K562 (cell line): ENCODE measurements around the gene ACSF3. TPM values are rescaled to one million over a fixed set of nuclear protein-coding genes. Genes with fewer than 3 reads are reported as not detected.

Experiments used
- DIDO1 ChIP-seq: fragments of 450-650 bp; IDR thresholded peaks from 2 replicates; pipeline ENCODE4 v1.6.1; 2016; ENCODE audit warnings: low read depth, missing biosample characterization, missing genetic modification characterization
- EHMT2 ChIP-seq: fragments of 450-650 bp; IDR thresholded peaks from 2 replicates; pipeline ENCODE4 v1.6.1; 2018; ENCODE audit warnings: antibody characterized with exemption
- ELF4 ChIP-seq: fragments of 450-650 bp; formaldehyde crosslinking; IDR thresholded peaks from 2 replicates; pipeline ENCODE4 v1.4.0; 2022; ENCODE audit warnings: missing genetic modification characterization
- MAFK ChIP-seq: IDR thresholded peaks from 2 replicates; pipeline ENCODE4 v1.6.1; 2011; ENCODE audit warnings: low read length, improper control_type of control experiment
- RUNX1 ChIP-seq: sonication (generic); IDR thresholded peaks from 2 replicates; pipeline ENCODE4 v1.6.1; 2016; ENCODE audit warnings: antibody characterized with exemption, low read depth
- polyA plus RNA-seq, 8 experiments: library from polyadenylated mRNA; depleted of rRNA in 4 of 8; stranded (reverse) in 5 of 8; unstranded in 3 of 8; fragments of >200 nt; fragmentation: Nextera tagmentation in 2 of 8; fragmentation: Illumina TruSeq in 1 of 8; extraction: Ambion mirVana in 2 of 8; extraction: Trizol in 1 of 8; gene quantifications; 2 replicates each; pipeline versions ENCODE4 v1.2.1 to v1.2.3, GENCODE V29; 2011 to 2014; ENCODE audit warnings: inconsistent platforms in 1 of 8, missing spikeins in 1 of 8
- total RNA-seq, 7 experiments: library from RNA; depleted of rRNA in 6 of 7; stranded (reverse); fragments of >200 nt in 6 of 7; fragmentation: Illumina TruSeq in 2 of 7; extraction: Trizol in 2 of 7; gene quantifications; 2 replicates each; pipeline versions ENCODE4 v1.2.1 to v1.2.3, GENCODE V29; 2011 to 2021; ENCODE audit warnings: low replicate concordance in 1 of 7
- TF ChIP-seq, protein P1 (sequence below): fragments of 200-600 bp; sonication (generic); IDR thresholded peaks from one replicate; pipeline ENCODE4 v1.6.1; 2012; ENCODE audit warnings: mild to moderate bottlenecking, low read depth, low read length, inconsistent platforms

Gene ACSF3
- total and polyA plus RNA-seq, 9 of the 15 experiments (the other 6 are each of a cell fraction or from before 2014, with no cell fraction given) = 0.77 to 32.8 (median 14.7) TPM

DNA sequence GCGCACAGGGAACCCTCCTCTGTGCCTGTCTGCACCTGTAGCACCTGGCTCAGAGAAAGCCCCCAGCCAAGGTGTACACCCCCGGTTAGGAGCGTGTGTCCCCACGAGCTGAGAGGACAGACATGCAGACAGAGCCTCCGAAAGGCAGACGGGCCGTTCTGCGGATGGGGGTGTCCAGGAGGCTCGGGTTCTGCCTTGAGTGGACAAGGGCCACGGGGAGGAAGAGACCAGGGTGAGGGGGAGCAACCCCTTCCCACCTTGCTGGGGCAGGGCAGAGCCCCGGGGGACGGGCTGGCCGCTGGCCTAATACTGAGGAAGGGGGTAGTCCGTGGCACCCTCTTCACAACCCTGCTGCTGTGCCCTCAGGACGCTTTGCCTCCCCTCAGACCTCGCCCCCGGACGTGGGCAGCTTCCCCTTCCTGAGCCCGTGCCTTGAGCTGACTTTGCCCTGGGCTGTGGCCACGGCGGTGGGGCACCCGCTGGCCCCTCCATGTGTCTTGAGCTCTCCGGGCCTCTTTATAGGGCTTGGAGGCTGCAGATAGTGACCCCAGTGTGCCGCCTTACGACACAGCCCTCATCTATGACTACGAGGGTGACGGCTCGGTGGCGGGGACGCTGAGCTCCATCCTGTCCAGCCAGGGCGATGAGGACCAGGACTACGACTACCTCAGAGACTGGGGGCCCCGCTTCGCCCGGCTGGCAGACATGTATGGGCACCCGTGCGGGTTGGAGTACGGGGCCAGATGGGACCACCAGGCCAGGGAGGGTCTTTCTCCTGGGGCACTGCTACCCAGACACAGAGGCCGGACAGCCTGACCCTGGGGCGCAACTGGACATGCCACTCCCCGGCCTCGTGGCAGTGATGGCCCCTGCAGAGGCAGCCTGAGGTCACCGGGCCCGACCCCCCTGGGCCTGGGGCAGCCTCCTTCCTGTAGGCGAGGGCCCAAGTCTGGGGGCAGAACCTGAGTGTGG lies 101.0 kb downstream of the ACSF3 start (continued):
- TF ChIP-seq, protein P1, sequence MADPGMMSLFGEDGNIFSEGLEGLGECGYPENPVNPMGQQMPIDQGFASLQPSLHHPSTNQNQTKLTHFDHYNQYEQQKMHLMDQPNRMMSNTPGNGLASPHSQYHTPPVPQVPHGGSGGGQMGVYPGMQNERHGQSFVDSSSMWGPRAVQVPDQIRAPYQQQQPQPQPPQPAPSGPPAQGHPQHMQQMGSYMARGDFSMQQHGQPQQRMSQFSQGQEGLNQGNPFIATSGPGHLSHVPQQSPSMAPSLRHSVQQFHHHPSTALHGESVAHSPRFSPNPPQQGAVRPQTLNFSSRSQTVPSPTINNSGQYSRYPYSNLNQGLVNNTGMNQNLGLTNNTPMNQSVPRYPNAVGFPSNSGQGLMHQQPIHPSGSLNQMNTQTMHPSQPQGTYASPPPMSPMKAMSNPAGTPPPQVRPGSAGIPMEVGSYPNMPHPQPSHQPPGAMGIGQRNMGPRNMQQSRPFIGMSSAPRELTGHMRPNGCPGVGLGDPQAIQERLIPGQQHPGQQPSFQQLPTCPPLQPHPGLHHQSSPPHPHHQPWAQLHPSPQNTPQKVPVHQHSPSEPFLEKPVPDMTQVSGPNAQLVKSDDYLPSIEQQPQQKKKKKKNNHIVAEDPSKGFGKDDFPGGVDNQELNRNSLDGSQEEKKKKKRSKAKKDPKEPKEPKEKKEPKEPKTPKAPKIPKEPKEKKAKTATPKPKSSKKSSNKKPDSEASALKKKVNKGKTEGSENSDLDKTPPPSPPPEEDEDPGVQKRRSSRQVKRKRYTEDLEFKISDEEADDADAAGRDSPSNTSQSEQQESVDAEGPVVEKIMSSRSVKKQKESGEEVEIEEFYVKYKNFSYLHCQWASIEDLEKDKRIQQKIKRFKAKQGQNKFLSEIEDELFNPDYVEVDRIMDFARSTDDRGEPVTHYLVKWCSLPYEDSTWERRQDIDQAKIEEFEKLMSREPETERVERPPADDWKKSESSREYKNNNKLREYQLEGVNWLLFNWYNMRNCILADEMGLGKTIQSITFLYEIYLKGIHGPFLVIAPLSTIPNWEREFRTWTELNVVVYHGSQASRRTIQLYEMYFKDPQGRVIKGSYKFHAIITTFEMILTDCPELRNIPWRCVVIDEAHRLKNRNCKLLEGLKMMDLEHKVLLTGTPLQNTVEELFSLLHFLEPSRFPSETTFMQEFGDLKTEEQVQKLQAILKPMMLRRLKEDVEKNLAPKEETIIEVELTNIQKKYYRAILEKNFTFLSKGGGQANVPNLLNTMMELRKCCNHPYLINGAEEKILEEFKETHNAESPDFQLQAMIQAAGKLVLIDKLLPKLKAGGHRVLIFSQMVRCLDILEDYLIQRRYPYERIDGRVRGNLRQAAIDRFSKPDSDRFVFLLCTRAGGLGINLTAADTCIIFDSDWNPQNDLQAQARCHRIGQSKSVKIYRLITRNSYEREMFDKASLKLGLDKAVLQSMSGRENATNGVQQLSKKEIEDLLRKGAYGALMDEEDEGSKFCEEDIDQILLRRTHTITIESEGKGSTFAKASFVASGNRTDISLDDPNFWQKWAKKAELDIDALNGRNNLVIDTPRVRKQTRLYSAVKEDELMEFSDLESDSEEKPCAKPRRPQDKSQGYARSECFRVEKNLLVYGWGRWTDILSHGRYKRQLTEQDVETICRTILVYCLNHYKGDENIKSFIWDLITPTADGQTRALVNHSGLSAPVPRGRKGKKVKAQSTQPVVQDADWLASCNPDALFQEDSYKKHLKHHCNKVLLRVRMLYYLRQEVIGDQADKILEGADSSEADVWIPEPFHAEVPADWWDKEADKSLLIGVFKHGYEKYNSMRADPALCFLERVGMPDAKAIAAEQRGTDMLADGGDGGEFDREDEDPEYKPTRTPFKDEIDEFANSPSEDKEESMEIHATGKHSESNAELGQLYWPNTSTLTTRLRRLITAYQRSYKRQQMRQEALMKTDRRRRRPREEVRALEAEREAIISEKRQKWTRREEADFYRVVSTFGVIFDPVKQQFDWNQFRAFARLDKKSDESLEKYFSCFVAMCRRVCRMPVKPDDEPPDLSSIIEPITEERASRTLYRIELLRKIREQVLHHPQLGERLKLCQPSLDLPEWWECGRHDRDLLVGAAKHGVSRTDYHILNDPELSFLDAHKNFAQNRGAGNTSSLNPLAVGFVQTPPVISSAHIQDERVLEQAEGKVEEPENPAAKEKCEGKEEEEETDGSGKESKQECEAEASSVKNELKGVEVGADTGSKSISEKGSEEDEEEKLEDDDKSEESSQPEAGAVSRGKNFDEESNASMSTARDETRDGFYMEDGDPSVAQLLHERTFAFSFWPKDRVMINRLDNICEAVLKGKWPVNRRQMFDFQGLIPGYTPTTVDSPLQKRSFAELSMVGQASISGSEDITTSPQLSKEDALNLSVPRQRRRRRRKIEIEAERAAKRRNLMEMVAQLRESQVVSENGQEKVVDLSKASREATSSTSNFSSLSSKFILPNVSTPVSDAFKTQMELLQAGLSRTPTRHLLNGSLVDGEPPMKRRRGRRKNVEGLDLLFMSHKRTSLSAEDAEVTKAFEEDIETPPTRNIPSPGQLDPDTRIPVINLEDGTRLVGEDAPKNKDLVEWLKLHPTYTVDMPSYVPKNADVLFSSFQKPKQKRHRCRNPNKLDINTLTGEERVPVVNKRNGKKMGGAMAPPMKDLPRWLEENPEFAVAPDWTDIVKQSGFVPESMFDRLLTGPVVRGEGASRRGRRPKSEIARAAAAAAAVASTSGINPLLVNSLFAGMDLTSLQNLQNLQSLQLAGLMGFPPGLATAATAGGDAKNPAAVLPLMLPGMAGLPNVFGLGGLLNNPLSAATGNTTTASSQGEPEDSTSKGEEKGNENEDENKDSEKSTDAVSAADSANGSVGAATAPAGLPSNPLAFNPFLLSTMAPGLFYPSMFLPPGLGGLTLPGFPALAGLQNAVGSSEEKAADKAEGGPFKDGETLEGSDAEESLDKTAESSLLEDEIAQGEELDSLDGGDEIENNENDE = no peak
- no peak for TF ChIP-seq EHMT2
- TF ChIP-seq MAFK = no peak
- no peak for TF ChIP-seq ELF4
- TF ChIP-seq DIDO1 = no peak
- TF ChIP-seq RUNX1 = no peak
- TF ChIP-seq, all 486 proteins: peak for 0
